HCT116 (cell line): Measurements from ENCODE around the gene GRIN2D. TPM values are rescaled to one million over a fixed set of nuclear protein-coding genes. Genes with fewer than 3 reads are reported as not detected.
"Not testable (repeated sequence)": the region's sequence is repeated elsewhere in the genome, so short reads cannot be mapped to it uniquely, and the experiment has no call there.

Experiments
- ATAC-seq: fragments of 200-7000 bp; cut with Tn5 transposase; 2 replicates; pipeline ENCODE4 v1.9.1; 2020; ENCODE audit warnings: mild to moderate bottlenecking, moderate library complexity
- BruUV-seq: library from RNA; stranded (reverse); fragments of 400-500 nt; replicated peaks from 2 replicates; lab custom pipeline; 2021; lab: Mats Ljungman, UMichigan
- CTCF ChIA-PET: fragments of 300-600 bp; sonication (Branson Sonifier 250); formaldehyde crosslinking; loops from one replicate; lab custom pipeline; 2021; ENCODE audit warnings: antibody characterized with exemption; lab: Charles Lee
- POLR2A ChIA-PET: fragments of 300-600, 350-600 bp; sonication (Branson Sonifier 250); formaldehyde crosslinking; loops from one replicate; lab custom pipeline; 2021; ENCODE audit warnings: antibody characterized with exemption; lab: Charles Lee
- RAD21 ChIA-PET, 2 experiments: fragments of 300-600 bp; sonication (Branson Sonifier 250); formaldehyde crosslinking; loops; one replicate each; lab custom pipeline; 2023; ENCODE audit warnings: low total read pairs in 2 of 2; ENCODE audit not compliant: uncharacterized antibody in 2 of 2, unreplicated experiment in 2 of 2, low non-redundant PET in 1 of 2; lab: Charles Lee
- DNase-seq: peaks from one replicate; pipeline ENCODE4 v3.0.0-alpha.2; 2010; ENCODE audit warnings: low read depth, low spot score
- H2AFZ ChIP-seq: fragments of 200-600 bp; shearing (Covaris generic), sonication (generic); 2 replicates; pipeline ENCODE4 v1.6.1; 2017; ENCODE audit warnings: low read depth, mixed run types, mixed read lengths, antibody characterized with exemption, low read length; ENCODE audit not compliant: poor library complexity, severe bottlenecking
- H3K27ac ChIP-seq: 2 replicates; pipeline ENCODE4 v1.5.1; 2012; ENCODE audit warnings: low read depth, low read length
- H3K27me3 ChIP-seq: fragments of 200-600 bp; sonication (generic); 2 replicates; pipeline ENCODE4 v1.6.1; 2016; ENCODE audit warnings: mixed run types, low read length, mixed read lengths; ENCODE audit not compliant: insufficient read depth
- H3K36me3 ChIP-seq, 2 experiments: fragments of 200-500 bp in 1 of 2; fragments of 200-600 bp in 1 of 2; sonication (Bioruptor generic) in 1 of 2; sonication (generic) in 1 of 2; 2 replicates each; pipeline versions ENCODE4 v1.5.1 to v1.6.1; 2014 to 2016; ENCODE audit warnings: low read length in 2 of 2, inconsistent platforms in 1 of 2, mixed read lengths in 1 of 2, mixed run types in 1 of 2; ENCODE audit not compliant: insufficient read depth in 2 of 2, control insufficient read depth in 1 of 2
- H3K4me1 ChIP-seq, 2 experiments: fragments of 200-600 bp in 1 of 2; sonication (generic) in 1 of 2; 2 replicates each; pipeline versions ENCODE4 v1.5.1 to v1.6.1; 2012 to 2017; ENCODE audit warnings: low read length in 2 of 2, inconsistent platforms in 1 of 2, mild to moderate bottlenecking in 1 of 2, mixed read lengths in 1 of 2, mixed run types in 1 of 2, moderate library complexity in 1 of 2; ENCODE audit not compliant: insufficient read depth in 2 of 2, control insufficient read depth in 1 of 2
- H3K4me2 ChIP-seq: fragments of 200-600 bp; sonication (generic); 2 replicates; pipeline ENCODE4 v1.6.1; 2017; ENCODE audit warnings: mixed run types, low read length, mixed read lengths
- H3K4me3 ChIP-seq, 2 experiments: fragments of 200-600 bp in 1 of 2; sonication (generic) in 1 of 2; replicated peaks in 1 of 2; 2 replicates each; pipeline ENCODE4 v1.5.1; 2011 to 2016; ENCODE audit warnings: low read length in 2 of 2, control low read depth in 1 of 2, low read depth in 1 of 2, mild to moderate bottlenecking in 1 of 2, mixed read lengths in 1 of 2, mixed run types in 1 of 2
- H3K79me2 ChIP-seq: fragments of 200-600 bp; sonication (generic); 2 replicates; pipeline ENCODE4 v1.6.1; 2017; ENCODE audit warnings: mild to moderate bottlenecking, mixed run types, low read length, moderate library complexity, mixed read lengths; ENCODE audit not compliant: insufficient read depth
- H3K9ac ChIP-seq: fragments of 200-600 bp; sonication (generic); 2 replicates; pipeline ENCODE4 v1.6.1; 2016; ENCODE audit warnings: low read length, mixed read lengths
- H3K9me2 ChIP-seq: fragments of 200-600 bp; sonication (generic), shearing (Covaris generic); 2 replicates; pipeline ENCODE4 v1.6.1; 2017; ENCODE audit warnings: mixed run types, mild to moderate bottlenecking, moderate library complexity; ENCODE audit not compliant: insufficient read depth
- H3K9me3 ChIP-seq, 2 experiments: fragments of 200-500 bp in 1 of 2; fragments of 200-600 bp in 1 of 2; sonication (Bioruptor generic) in 1 of 2; sonication (generic) in 1 of 2; 2 replicates each; pipeline ENCODE4 v1.6.1; 2014 to 2017; ENCODE audit warnings: low read length in 2 of 2, mixed read lengths in 2 of 2, inconsistent platforms in 1 of 2, low read depth in 1 of 2, mild to moderate bottlenecking in 1 of 2, mixed run types in 1 of 2, moderate library complexity in 1 of 2; ENCODE audit not compliant: control insufficient read depth in 1 of 2, insufficient read depth in 1 of 2
- H4K20me1 ChIP-seq: fragments of 200-600 bp; sonication (generic), shearing (Covaris generic); 2 replicates; pipeline ENCODE4 v1.6.1; 2017; ENCODE audit warnings: mixed run types, mild to moderate bottlenecking, moderate library complexity; ENCODE audit not compliant: insufficient read depth
- EGR1 ChIP-seq: IDR thresholded peaks from 2 replicates; pipeline ENCODE4 v1.6.1; 2012; ENCODE audit warnings: low read depth
- POLR2AphosphoS5 ChIP-seq: IDR thresholded peaks from 2 replicates; pipeline ENCODE4 v1.6.1; 2011; ENCODE audit warnings: mild to moderate bottlenecking, low read depth, low read length, moderate library complexity
- TCF7L2 ChIP-seq: IDR thresholded peaks from 2 replicates; pipeline ENCODE4 v1.7.0; 2011; ENCODE audit warnings: borderline replicate concordance, inconsistent platforms; ENCODE audit not compliant: insufficient read depth, insufficient read length; ENCODE audit errors: extremely low read depth
- YY1 ChIP-seq: IDR thresholded peaks from 2 replicates; pipeline ENCODE4 v1.6.1; 2011; ENCODE audit warnings: low read length, low read depth, moderate library complexity, mild to moderate bottlenecking; ENCODE audit not compliant: insufficient replicate concordance; ENCODE audit errors: extremely low read depth
- ZFX ChIP-seq: fragments of 450-650 bp; IDR thresholded peaks from 2 replicates; pipeline ENCODE4 v1.6.1; 2017
- intact Hi-C: fragments of 100-400 bp; cut with micrococcal nuclease; formaldehyde crosslinking; loops from 2 replicates; pipeline ENCODE4 v1.10.0; 2022
- total RNA-seq: library from RNA; stranded (reverse); gene quantifications from one replicate; pipeline ENCODE4 v1.2.1, GENCODE V29; 2021; ENCODE audit not compliant: unreplicated experiment
- TF ChIP-seq, protein P1 (sequence below), 3 experiments: fragments of 200-600 bp in 1 of 3; sonication (generic) in 1 of 3; IDR thresholded peaks in 2 of 3; conservative IDR thresholded peaks in 1 of 3; 2 replicates each; pipeline ENCODE4 v1.5.1; 2012 to 2017; ENCODE audit warnings: low read depth in 2 of 3, low read length in 2 of 3, antibody characterized with exemption in 1 of 3, borderline replicate concordance in 1 of 3, control low read depth in 1 of 3, mild to moderate bottlenecking in 1 of 3, mixed read lengths in 1 of 3, mixed run types in 1 of 3, moderate library complexity in 1 of 3; ENCODE audit not compliant: insufficient read depth in 1 of 3

The GRIN2D gene
- total RNA-seq, 1 experiment from 2014 or later = 26.2 TPM

- H3K27ac ChIP-seq = peak within 1 kb of the TSS; percentile 80
- peaks cover 9 to 52% of the 10 kb centered on the region in 2 experiments for H3K4me1 ChIP-seq
- TSS peak; percentile 80 for BruUV-seq
- peak; percentile 80 for ATAC-seq
- no peak for TF ChIP-seq TCF7L2
- TF ChIP-seq POLR2AphosphoS5 = peak; percentile 80
- no peak for TF ChIP-seq EGR1
- TF ChIP-seq YY1 = peak; percentile 29
- TF ChIP-seq, protein P1, sequence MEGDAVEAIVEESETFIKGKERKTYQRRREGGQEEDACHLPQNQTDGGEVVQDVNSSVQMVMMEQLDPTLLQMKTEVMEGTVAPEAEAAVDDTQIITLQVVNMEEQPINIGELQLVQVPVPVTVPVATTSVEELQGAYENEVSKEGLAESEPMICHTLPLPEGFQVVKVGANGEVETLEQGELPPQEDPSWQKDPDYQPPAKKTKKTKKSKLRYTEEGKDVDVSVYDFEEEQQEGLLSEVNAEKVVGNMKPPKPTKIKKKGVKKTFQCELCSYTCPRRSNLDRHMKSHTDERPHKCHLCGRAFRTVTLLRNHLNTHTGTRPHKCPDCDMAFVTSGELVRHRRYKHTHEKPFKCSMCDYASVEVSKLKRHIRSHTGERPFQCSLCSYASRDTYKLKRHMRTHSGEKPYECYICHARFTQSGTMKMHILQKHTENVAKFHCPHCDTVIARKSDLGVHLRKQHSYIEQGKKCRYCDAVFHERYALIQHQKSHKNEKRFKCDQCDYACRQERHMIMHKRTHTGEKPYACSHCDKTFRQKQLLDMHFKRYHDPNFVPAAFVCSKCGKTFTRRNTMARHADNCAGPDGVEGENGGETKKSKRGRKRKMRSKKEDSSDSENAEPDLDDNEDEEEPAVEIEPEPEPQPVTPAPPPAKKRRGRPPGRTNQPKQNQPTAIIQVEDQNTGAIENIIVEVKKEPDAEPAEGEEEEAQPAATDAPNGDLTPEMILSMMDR (IDR thresholded peaks at IDR 0.05 in 2 of 3, conservative IDR thresholded peaks at IDR 0.05 in 1 of 3; ENCODE audit: borderline replicate concordance in 1 of 3, insufficient read depth in 1 of 3, low read depth in 2 of 3, low read length in 2 of 3) = peak in 2 of 3 experiments; percentile 81 to 95; a peak in 5 of 6 replicates
- TF ChIP-seq ZFX = no peak
- no peaks in the 10 kb centered on the region for H3K9me3 ChIP-seq
- H4K20me1 ChIP-seq = 0 out of 2 replicates have a peak, but pooled peaks cover 2% of the 10 kb centered on the region
- intact Hi-C loops = loop anchor here (10.0 kb wide), 2 partner anchors 67 to 103 kb away; partner anchors contain the start of gene EMP3
- no peaks in the 10 kb centered on the region for H3K9me2 ChIP-seq
- DNase-seq = no peak
- ChIA-PET CTCF (interaction anchor here (0.6 to 2.3 kb wide), 24 partner anchors 8 to 747 kb away, joined by 3 to 20 read pairs (median 4); partner anchors contain the start of genes SYNGR4 and TMEM143), RAD21 (interaction anchor here in 1 of 2 experiments (0.9 to 1.3 kb wide), 3 partner anchors 27 to 167 kb away, joined by 3 to 4 read pairs (median 4); partner anchors contain the start of genes SYNGR4 and TMEM143), POLR2A (interaction anchor here (0.6 to 1.2 kb wide), 8 partner anchors 9 to 228 kb away, joined by 3 to 6 read pairs (median 4); partner anchors contain the start of genes RPL18, SPHK2, SYNGR4 and TMEM143)
- H3K36me3 ChIP-seq = peaks cover 17 to 23% of the 10 kb centered on the region in 2 experiments
- H3K79me2 ChIP-seq = peaks cover 46% of the 10 kb centered on the region
- H3K4me2 ChIP-seq = peak within 1 kb of the TSS; percentile 90
- H3K27me3 ChIP-seq = no peaks in the 10 kb centered on the region
- peak within 1 kb of the TSS; percentile 100 for H3K9ac ChIP-seq
- H3K4me3 ChIP-seq = peak within 1 kb of the TSS; percentile 82 to 96
- no peak within 1 kb of the TSS for H2AFZ ChIP-seq
These were observed 2.1 kb upstream of the GRIN2D start, which contains the start of gene KDELR1 for GRCh38 chr19:48391100-48392005. Gene KDELR1 (minus strand): TSS chr19:48391551. CDS start chr19:48391358, 193 bp downstream.

DNA sequence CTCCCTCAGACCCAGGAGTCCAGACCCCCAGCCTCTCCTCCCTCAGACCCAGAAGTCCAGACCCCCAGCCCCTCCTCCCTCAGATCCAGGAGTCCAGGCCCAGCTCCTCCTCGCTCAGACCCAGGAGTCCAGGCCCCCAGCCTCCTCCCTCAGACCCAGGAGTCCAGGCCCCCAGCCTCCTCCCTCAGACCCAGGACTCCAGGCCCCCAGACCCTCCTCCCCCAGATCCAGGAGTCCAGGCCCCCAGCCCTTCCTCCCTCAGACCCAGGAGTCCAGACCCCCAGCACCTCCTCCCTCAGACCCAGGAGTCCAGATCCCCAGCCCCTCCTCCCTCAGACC lies 1.5 kb upstream of the GRIN2D start:
- H4K20me1 ChIP-seq, H3K27ac ChIP-seq, BruUV-seq, ATAC-seq, DNase-seq, H3K9me2 ChIP-seq, H2AFZ ChIP-seq, H3K9me3 ChIP-seq, H3K9ac ChIP-seq, H3K27me3 ChIP-seq: not testable (repeated sequence)
- H3K4me2 ChIP-seq = peak overlapping the region; percentile 90
- peaks cover 15 to 23% of the 10 kb centered on the region in 2 experiments for H3K36me3 ChIP-seq
- ChIA-PET RAD21 (interaction anchor here in 1 of 2 experiments (0.9 to 1.3 kb wide), 3 partner anchors 28 to 166 kb away, joined by 3 to 4 read pairs (median 4); partner anchors contain the start of genes SYNGR4 and TMEM143), POLR2A (interaction anchor here (0.6 to 1.2 kb wide), 8 partner anchors 9 to 227 kb away, joined by 3 to 6 read pairs (median 4); partner anchors contain the start of genes RPL18, SPHK2, SYNGR4 and TMEM143), CTCF (interaction anchor here (0.6 to 2.3 kb wide), 21 partner anchors 8 to 748 kb away, joined by 3 to 20 read pairs (median 4); partner anchors contain the start of genes SYNGR4 and TMEM143)
- peak overlapping the region in 1 of 2 experiments; percentile 96; a peak in 2 of 4 replicates for H3K4me3 ChIP-seq
- intact Hi-C loops = loop anchor here (10.0 kb wide), 2 partner anchors 67 to 103 kb away; partner anchors contain the start of gene EMP3
- peaks cover 42% of the 10 kb centered on the region for H3K79me2 ChIP-seq
- peaks cover 9 to 58% of the 10 kb centered on the region in 2 experiments for H3K4me1 ChIP-seq
